Spleen (tissue), 7 donors: ENCODE measurements around the gene HTR6.

Experiments
- POLR2A ChIP-seq, 3 donors: fragments of 450-650 bp; IDR thresholded peaks; one replicate each; pipeline ENCODE4 v1.5.1; 2017; ENCODE audit warnings: antibody characterized with exemption in 3 of 3, mild to moderate bottlenecking in 1 of 3
- TF ChIP-seq, protein P1 (sequence below), 11 experiments: fragments of 200-600 bp in 7 of 11; fragments of 450-650 bp in 4 of 11; sonication (generic) in 4 of 11; IDR thresholded peaks in 8 of 11; conservative IDR thresholded peaks in 3 of 11; 1 replicate in 7 of 11; 2 replicates in 4 of 11; pipeline versions ENCODE4 v1.4.0 to v1.8.0; 2016 to 2021; ENCODE audit warnings: antibody characterized with exemption in 11 of 11, inconsistent platforms in 4 of 11, mild to moderate bottlenecking in 1 of 11
- donor health status: DM: no; HTN: no; CAD: no; lungs with moderate emphysema.
- donor health status: DM: no; HTN: no; CAD: no.
- donor health status: DM: no; HTN: no; CAD: no.

DNA sequence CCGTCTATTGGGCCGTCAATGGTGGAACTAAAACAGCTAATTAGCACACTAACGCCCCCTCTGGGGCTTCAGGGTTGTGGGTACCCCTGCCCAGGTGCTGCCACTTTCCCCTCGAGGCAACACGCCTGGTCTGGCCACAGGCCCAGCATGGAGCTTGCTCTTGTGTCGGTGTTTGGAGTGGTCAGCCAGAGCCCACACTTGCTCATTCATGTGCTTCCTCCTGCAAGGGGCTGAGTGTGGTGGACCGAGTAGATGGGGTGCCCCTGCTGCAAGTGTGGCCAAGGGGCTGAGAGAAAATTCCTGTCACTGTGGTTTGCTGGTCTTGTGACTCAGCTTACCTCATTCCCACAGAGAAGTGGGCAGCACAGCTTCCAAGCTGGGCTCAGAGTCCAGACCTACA, 25.7 kb downstream of the HTR6 start:
- TF ChIP-seq, protein P1, sequence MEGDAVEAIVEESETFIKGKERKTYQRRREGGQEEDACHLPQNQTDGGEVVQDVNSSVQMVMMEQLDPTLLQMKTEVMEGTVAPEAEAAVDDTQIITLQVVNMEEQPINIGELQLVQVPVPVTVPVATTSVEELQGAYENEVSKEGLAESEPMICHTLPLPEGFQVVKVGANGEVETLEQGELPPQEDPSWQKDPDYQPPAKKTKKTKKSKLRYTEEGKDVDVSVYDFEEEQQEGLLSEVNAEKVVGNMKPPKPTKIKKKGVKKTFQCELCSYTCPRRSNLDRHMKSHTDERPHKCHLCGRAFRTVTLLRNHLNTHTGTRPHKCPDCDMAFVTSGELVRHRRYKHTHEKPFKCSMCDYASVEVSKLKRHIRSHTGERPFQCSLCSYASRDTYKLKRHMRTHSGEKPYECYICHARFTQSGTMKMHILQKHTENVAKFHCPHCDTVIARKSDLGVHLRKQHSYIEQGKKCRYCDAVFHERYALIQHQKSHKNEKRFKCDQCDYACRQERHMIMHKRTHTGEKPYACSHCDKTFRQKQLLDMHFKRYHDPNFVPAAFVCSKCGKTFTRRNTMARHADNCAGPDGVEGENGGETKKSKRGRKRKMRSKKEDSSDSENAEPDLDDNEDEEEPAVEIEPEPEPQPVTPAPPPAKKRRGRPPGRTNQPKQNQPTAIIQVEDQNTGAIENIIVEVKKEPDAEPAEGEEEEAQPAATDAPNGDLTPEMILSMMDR (IDR thresholded peaks at IDR 0.05 in 8 of 11, conservative IDR thresholded peaks at IDR 0.05 in 3 of 11): no peak
- TF ChIP-seq POLR2A (IDR thresholded peaks at IDR 0.05): no peak
